Liver (tissue), 3 donors: ENCODE measurements around the gene DSC1.

Experiments used
- ATF3 ChIP-seq: IDR thresholded peaks from 2 replicates; pipeline ENCODE4 v1.6.1; 2016; ENCODE audit warnings: antibody characterized with exemption
- CTCF ChIP-seq: fragments of 150-350 bp; IDR thresholded peaks from 2 replicates; pipeline ENCODE4 v1.5.1; 2017; ENCODE audit warnings: improper control_type of control experiment, low read depth, low read length; ENCODE audit not compliant: missing input control
- EGR1 ChIP-seq, 2 donors: IDR thresholded peaks; 2 replicates each; pipeline ENCODE4 v1.6.1; 2016 to 2018; ENCODE audit warnings: antibody characterized with exemption in 2 of 2, low read depth in 2 of 2
- JUND ChIP-seq, 2 donors: IDR thresholded peaks; 2 replicates each; pipeline ENCODE4 v1.6.1; 2016; ENCODE audit warnings: antibody characterized with exemption in 2 of 2
- NR2F2 ChIP-seq: IDR thresholded peaks from 2 replicates; pipeline ENCODE4 v1.6.1; 2016; ENCODE audit warnings: antibody characterized with exemption
- RAD21 ChIP-seq, 2 donors: IDR thresholded peaks; 2 replicates each; pipeline ENCODE4 v1.6.1; 2016; ENCODE audit warnings: antibody characterized with exemption in 2 of 2, mild to moderate bottlenecking in 2 of 2
- RXRA ChIP-seq, 2 donors: IDR thresholded peaks; 2 replicates each; pipeline ENCODE4 v1.6.1; 2017 to 2018; ENCODE audit warnings: antibody characterized with exemption in 2 of 2, mild to moderate bottlenecking in 1 of 2
- YY1 ChIP-seq: IDR thresholded peaks from 2 replicates; pipeline ENCODE4 v1.6.1; 2016; ENCODE audit warnings: antibody characterized with exemption, mild to moderate bottlenecking
- ZBTB33 ChIP-seq: IDR thresholded peaks from 2 replicates; pipeline ENCODE4 v1.6.1; 2016; ENCODE audit warnings: antibody characterized with exemption
- TF ChIP-seq, protein P1 (sequence below): IDR thresholded peaks from 2 replicates; pipeline ENCODE4 v1.6.1; 2016; ENCODE audit warnings: antibody characterized with exemption, mild to moderate bottlenecking
- TF ChIP-seq, protein P2 (sequence below): IDR thresholded peaks from 2 replicates; pipeline ENCODE4 v1.6.1; 2016; ENCODE audit warnings: antibody characterized with exemption
- donor health status: healthy.
- donor health status: healthy.

GRCh38 chr18:31161757-31162418, 768 bp downstream of the DSC1 start:
- TF ChIP-seq YY1 (no peak), CTCF (no peak), ATF3 (no peak), NR2F2 (no peak), RXRA (IDR thresholded peaks at IDR 0.05) (no peak), EGR1 (IDR thresholded peaks at IDR 0.05; ENCODE audit: low read depth in 2 of 2) (no peak), ZBTB33 (no peak), RAD21 (IDR thresholded peaks at IDR 0.05) (no peak), JUND (IDR thresholded peaks at IDR 0.05) (no peak)
- TF ChIP-seq, protein P1, sequence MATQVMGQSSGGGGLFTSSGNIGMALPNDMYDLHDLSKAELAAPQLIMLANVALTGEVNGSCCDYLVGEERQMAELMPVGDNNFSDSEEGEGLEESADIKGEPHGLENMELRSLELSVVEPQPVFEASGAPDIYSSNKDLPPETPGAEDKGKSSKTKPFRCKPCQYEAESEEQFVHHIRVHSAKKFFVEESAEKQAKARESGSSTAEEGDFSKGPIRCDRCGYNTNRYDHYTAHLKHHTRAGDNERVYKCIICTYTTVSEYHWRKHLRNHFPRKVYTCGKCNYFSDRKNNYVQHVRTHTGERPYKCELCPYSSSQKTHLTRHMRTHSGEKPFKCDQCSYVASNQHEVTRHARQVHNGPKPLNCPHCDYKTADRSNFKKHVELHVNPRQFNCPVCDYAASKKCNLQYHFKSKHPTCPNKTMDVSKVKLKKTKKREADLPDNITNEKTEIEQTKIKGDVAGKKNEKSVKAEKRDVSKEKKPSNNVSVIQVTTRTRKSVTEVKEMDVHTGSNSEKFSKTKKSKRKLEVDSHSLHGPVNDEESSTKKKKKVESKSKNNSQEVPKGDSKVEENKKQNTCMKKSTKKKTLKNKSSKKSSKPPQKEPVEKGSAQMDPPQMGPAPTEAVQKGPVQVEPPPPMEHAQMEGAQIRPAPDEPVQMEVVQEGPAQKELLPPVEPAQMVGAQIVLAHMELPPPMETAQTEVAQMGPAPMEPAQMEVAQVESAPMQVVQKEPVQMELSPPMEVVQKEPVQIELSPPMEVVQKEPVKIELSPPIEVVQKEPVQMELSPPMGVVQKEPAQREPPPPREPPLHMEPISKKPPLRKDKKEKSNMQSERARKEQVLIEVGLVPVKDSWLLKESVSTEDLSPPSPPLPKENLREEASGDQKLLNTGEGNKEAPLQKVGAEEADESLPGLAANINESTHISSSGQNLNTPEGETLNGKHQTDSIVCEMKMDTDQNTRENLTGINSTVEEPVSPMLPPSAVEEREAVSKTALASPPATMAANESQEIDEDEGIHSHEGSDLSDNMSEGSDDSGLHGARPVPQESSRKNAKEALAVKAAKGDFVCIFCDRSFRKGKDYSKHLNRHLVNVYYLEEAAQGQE: no peak
- TF ChIP-seq, protein P2, sequence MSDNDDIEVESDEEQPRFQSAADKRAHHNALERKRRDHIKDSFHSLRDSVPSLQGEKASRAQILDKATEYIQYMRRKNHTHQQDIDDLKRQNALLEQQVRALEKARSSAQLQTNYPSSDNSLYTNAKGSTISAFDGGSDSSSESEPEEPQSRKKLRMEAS: no peak
